Activated effector memory CD4-positive, alpha-beta T cell treated with Interleukin-2 at 50 U/mL for 16 hours (primary cell): ENCODE results near the gene TBC1D2B.

Source experiments
- DNase-seq: peaks from one replicate; pipeline ENCODE4 v3.0.0-alpha.2; 2020

The TBC1D2B gene

GRCh38 chr15:78077053-78077870 is at the start of gene TBC1D2B:
Gene TBC1D2B, minus strand, starts transcription at chr15:78077711. Its CDS starts 59 bp downstream, at chr15:78077652.
- peak; percentile 63 for DNase-seq

GRCh38 chr15:78125267-78125666 is 47.8 kb upstream of the TBC1D2B start:
- no peak for DNase-seq

GRCh38 chr15:78120523-78120922 is 43.0 kb upstream of the TBC1D2B start:
- DNase-seq, result no peak

- no peak for DNase-seq
These were observed 35.0 kb upstream of the TBC1D2B start for GRCh38 chr15:78112551-78112950.

- no peak for DNase-seq
These were observed 34.3 kb upstream of the TBC1D2B start for GRCh38 chr15:78111788-78112187.

GRCh38 chr15:78110916-78111475 is 33.5 kb upstream of the TBC1D2B start:
- DNase-seq, result no peak

- no peak for DNase-seq
These were observed 32.6 kb upstream of the TBC1D2B start for GRCh38 chr15:78110096-78110495.

GRCh38 chr15:78109156-78109555 is 31.6 kb upstream of the TBC1D2B start:
- no peak for DNase-seq

- peak; percentile 72 for DNase-seq
These were observed 31.0 kb upstream of the TBC1D2B start for GRCh38 chr15:78108300-78109084.

- DNase-seq, result no peak
These were observed 30.0 kb upstream of the TBC1D2B start for GRCh38 chr15:78107471-78107870.

- DNase-seq, result no peak
These were observed 28.1 kb upstream of the TBC1D2B start for GRCh38 chr15:78105476-78106241.

- DNase-seq, result no peak
These were observed 27.3 kb upstream of the TBC1D2B start for GRCh38 chr15:78104566-78105475.

GRCh38 chr15:78104119-78104479 is 26.6 kb upstream of the TBC1D2B start:
- no peak for DNase-seq

- peak; percentile 58 for DNase-seq
These were observed 26.1 kb upstream of the TBC1D2B start for GRCh38 chr15:78103406-78104118.

GRCh38 chr15:78102741-78103140 is 25.2 kb upstream of the TBC1D2B start:
- DNase-seq, result no peak

- no peak for DNase-seq
These were observed 24.7 kb upstream of the TBC1D2B start for GRCh38 chr15:78102211-78102610.

GRCh38 chr15:78101423-78102105 is 24.1 kb upstream of the TBC1D2B start:
- no peak for DNase-seq

GRCh38 chr15:78100886-78101285 is 23.4 kb upstream of the TBC1D2B start:
- no peak for DNase-seq

- DNase-seq, result no peak
These were observed 20.7 kb upstream of the TBC1D2B start for GRCh38 chr15:78098131-78098755.

- no peak for DNase-seq
These were observed 20.2 kb upstream of the TBC1D2B start for GRCh38 chr15:78097667-78098066.
